ES-I3 (cell line): ENCODE measurements around the gene FMN1.

ENCODE experiments used
- H3K36me3 ChIP-seq: 2 replicates; pipeline ENCODE4 v1.6.1; 2013; ENCODE audit warnings: mild to moderate bottlenecking, low read length, control low read depth, moderate library complexity; ENCODE audit not compliant: insufficient read depth
- H3K4me1 ChIP-seq: 2 replicates; pipeline ENCODE4 v1.6.1; 2013; ENCODE audit warnings: mild to moderate bottlenecking, control low read depth, low read length; ENCODE audit not compliant: insufficient read depth
- H3K9ac ChIP-seq: 2 replicates; pipeline ENCODE4 v1.6.1; 2013; ENCODE audit warnings: low read depth, mild to moderate bottlenecking, low read length, moderate library complexity
- H3K9me3 ChIP-seq: 2 replicates; pipeline ENCODE4 v1.6.1; 2013; ENCODE audit warnings: mild to moderate bottlenecking, low read length, moderate library complexity; ENCODE audit not compliant: control insufficient read depth, insufficient read depth

Gene FMN1

DNA sequence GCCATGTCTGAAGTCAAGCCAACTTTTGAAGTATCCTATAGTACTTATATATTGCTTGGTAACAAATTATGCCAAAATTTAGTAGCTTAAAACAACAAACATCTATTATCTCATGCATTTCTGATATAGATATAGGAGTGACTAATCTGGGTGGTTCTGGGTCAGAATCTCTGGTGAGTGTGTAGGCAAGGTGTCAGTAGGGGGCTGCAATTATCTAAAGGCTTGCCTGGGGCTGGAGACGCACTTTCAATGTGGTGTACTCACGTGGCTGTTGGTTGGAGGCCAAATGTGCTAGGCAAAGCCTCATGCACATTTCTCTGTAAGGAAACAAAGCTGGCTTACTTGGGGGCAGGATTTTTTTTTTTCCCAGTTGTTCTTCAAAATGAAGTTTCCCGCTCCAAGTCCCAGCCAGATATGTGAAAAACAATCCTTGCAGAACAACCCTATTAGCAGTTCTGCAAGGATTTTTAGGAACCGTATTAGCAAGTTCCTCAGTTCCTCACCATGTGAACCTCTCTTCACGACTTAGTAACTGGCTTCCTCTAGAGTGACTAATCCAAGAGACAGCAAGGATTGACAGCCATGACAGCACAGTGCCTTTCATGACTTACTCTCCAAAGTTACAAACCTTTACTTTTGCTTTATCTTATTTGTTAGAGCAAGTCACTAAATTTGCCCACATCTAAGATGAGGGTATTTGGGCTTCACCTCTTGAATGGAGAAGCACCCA, 450.9 kb downstream of the FMN1 start:
- no peaks in the 10 kb centered on the region for H3K4me1 ChIP-seq
- H3K36me3 ChIP-seq = no peaks in the 10 kb centered on the region
- no peak overlapping the region for H3K9ac ChIP-seq
- no peaks in the 10 kb centered on the region; the same call in 1 of the 2 replicates for H3K9me3 ChIP-seq

DNA sequence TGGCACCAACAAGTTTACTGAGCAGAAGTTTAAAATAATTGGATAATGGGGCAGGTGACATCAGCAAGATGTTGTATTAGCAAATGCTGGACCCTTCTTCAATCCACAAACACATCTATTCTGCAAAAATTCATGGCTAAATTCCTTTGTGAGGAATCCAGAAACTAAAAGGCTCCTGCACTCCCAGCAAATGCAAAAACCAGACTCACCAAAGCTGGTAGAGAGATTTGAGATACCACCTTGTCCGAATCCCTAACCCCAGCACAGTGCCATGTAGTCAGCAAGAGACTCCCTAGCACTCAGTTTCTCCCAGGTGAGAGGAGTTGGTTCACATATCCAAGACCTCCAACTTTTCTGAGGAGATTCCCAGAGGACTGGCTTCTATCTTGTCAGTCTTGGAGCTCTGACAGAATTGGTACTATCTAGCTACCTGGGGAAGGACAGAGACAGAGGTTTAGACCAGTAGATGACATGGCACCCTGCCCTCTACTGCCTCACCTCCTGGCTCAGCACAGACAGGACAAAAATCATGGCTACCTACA, 454.9 kb downstream of the FMN1 start:
- no peaks in the 10 kb centered on the region for H3K4me1 ChIP-seq
- no peaks in the 10 kb centered on the region for H3K36me3 ChIP-seq
- no peaks in the 10 kb centered on the region; the same call in 1 of the 2 replicates for H3K9me3 ChIP-seq

DNA sequence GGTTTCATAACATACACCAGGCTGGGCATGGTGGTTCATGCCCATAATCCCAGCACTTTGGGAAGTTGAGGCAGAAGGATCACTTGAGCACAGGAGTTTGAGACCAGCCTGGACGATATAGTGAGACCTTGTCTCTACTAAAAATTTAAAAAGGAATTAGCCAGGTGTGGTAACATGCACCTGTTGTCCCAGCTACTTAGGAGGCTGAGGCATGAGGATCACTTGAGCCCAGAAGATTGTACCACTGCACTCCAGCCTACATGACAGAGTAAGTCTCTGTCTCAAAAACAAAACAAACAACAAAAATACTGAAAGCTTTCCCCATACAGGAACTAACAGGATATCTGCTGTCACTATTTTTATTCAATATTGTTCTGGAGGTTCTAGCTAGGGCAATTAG, 455.8 kb downstream of the FMN1 start:
- Histone ChIP-seq H3K9me3 (no peaks in the 10 kb centered on the region; the same call in 1 of the 2 replicates), H3K36me3 (no peaks in the 10 kb centered on the region), H3K9ac (no peak overlapping the region), H3K4me1 (no peaks in the 10 kb centered on the region)

More for the DNA sequence above, 454.9 kb downstream of the FMN1 start:
- H3K9ac ChIP-seq = no peak overlapping the region

DNA sequence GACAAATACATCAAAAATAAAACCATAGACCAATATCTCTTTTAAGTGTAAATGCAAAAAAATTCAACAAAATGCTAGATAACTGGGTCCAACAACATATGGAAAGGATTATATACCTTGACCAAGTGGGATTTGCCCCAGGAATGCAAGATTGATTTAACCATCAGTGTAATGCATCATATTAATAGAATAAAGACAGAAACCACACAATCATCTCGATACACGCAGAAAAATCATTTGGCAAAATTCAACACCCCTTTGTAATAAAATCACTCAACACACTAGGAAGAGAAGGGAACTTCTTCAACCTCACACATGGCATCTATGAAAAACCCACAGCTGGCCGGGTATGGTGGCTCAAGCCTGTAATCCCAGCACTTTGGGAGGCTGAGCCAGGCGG, 457.2 kb downstream of the FMN1 start:
- no peak overlapping the region for H3K9ac ChIP-seq
- H3K9me3 ChIP-seq = no peaks in the 10 kb centered on the region; the same call in 1 of the 2 replicates
- no peaks in the 10 kb centered on the region for H3K4me1 ChIP-seq
- 0 out of 2 replicates have a peak, but pooled peaks cover 1% of the 10 kb centered on the region for H3K36me3 ChIP-seq

DNA sequence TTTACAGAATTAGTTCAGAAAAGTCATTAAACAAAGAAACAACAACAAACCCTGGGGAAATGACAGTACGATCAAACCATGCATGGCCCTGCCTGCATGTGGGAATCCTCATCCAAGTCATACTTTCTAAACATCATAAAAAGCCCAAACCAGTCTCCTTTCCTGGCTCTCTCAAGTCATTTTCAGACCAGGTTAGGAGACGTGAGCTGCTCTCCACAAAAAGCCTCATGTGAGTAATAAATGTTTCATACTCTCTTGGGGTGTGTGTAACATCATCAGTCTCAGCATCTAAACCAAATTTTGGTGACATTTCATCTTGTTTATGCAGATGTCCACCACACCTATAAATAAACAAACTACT, 457.8 kb downstream of the FMN1 start:
- Histone ChIP-seq H3K9me3 (no peaks in the 10 kb centered on the region; the same call in 1 of the 2 replicates), H3K9ac (no peak overlapping the region), H3K36me3 (0 out of 2 replicates have a peak, but pooled peaks cover 4% of the 10 kb centered on the region), H3K4me1 (no peaks in the 10 kb centered on the region)

DNA sequence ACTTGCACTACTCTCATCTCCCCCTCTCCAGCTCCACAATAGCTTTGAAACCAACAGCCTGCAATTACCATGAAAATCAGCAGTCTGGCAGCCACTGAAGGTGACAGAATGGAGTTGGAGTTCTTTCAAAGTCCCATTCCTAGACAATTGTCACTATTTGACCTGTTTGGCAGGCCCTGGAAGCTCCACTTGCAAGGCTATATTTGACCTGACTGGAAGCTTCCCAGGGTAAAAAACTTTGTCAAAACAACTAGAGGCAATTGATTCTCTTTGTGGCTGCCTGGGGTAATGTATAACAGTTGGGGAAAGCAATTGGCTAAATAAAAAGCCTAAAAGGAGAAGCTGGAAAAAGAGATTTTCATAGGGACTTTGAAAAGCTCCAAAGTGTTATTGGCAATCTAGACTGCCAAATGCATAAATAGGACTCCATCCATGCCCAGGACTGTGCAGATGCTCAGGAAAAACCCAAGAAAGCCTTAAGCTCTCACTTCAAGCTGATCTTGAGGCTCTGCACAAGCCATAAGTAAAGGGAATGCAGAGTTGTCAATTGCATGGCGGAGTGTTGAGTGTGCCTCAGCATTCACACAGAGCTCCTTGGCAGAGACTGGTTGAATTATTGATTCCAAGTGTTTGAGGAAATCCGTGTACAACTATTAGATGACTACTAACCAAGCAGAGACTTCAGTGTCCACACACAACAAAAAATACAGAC, 458.4 kb downstream of the FMN1 start:
- Histone ChIP-seq H3K36me3 (0 out of 2 replicates have a peak, but pooled peaks cover 4% of the 10 kb centered on the region), H3K9ac (no peak overlapping the region), H3K4me1 (peaks cover 3% of the 10 kb centered on the region), H3K9me3 (no peaks in the 10 kb centered on the region; the same call in 1 of the 2 replicates)

DNA sequence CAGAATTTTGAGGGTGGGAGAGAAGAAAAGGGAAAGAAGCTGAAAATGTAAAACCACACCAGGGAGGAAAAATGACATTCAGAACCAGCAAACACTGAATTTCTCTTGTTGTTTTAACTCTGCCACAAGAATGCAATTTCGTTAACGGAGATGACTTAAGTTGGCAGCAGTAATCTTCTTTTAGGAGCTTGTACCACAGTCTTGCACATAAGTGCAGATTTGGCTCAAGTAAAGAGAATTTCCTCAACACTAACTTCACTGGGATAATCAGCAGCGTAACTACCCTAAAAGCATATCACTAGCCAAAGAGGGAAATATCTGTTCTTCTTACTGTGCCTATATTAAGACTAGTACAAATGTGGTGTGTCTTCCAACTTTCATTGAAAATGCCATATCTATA, 461.2 kb downstream of the FMN1 start:
- peaks cover 15% of the 10 kb centered on the region for H3K4me1 ChIP-seq
- H3K9me3 ChIP-seq = no peaks in the 10 kb centered on the region
- H3K9ac ChIP-seq = no peak overlapping the region
- H3K36me3 ChIP-seq = 0 out of 2 replicates have a peak, but pooled peaks cover 4% of the 10 kb centered on the region

DNA sequence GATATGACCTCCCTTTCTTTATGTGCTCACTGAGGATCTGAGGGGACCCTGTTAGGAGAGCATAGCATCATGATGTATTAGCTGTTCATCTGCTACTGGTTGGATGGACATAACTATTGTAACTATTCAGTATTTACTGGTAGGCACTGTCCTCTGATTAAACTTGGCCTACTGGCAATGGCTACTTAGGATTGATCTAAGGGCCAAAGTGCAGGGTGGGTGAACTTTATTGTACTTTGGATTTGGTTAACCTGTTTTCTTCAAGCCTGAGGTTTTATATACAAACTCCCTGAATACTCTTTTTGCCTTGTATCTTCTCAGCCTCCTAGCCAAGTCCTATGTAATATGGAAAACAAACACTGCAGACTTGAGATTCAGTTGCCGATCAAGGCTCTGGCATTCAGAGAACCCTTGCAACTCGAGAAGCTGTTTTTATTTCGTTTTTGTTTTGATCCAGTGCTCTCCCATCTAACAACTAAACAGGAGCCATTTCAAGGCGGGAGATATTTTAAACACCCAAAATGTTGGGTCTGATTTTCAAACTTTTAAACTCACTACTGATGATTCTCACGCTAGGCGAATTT, 461.8 kb downstream of the FMN1 start:
- Histone ChIP-seq H3K36me3 (0 out of 2 replicates have a peak, but pooled peaks cover 4% of the 10 kb centered on the region), H3K4me1 (peaks cover 15% of the 10 kb centered on the region), H3K9me3 (no peaks in the 10 kb centered on the region), H3K9ac (no peak overlapping the region)

DNA sequence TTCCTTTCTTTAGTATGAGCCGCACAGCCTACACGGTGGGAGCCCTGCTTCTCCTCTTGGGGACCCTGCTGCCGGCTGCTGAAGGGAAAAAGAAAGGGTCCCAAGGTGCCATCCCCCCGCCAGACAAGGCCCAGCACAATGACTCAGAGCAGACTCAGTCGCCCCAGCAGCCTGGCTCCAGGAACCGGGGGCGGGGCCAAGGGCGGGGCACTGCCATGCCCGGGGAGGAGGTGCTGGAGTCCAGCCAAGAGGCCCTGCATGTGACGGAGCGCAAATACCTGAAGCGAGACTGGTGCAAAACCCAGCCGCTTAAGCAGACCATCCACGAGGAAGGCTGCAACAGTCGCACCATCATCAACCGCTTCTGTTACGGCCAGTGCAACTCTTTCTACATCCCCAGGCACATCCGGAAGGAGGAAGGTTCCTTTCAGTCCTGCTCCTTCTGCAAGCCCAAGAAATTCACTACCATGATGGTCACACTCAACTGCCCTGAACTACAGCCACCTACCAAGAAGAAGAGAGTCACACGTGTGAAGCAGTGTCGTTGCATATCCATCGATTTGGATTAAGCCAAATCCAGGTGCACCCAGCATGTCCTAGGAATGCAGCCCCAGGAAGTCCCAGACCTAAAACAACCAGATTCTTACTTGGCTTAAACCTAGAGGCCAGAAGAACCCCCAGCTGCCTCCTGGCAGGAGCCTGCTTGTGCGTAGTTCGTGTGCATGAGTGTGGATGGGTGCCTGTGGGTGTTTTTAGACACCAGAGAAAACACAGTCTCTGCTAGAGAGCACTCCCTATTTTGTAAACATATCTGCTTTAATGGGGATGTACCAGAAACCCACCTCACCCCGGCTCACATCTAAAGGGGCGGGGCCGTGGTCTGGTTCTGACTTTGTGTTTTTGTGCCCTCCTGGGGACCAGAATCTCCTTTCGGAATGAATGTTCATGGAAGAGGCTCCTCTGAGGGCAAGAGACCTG, 463.5 kb downstream of the FMN1 start:
- Histone ChIP-seq H3K36me3 (0 out of 2 replicates have a peak, but pooled peaks cover 4% of the 10 kb centered on the region), H3K4me1 (peaks cover 15% of the 10 kb centered on the region), H3K9ac (no peak overlapping the region; the same call in 1 of the 2 replicates), H3K9me3 (no peaks in the 10 kb centered on the region)

DNA sequence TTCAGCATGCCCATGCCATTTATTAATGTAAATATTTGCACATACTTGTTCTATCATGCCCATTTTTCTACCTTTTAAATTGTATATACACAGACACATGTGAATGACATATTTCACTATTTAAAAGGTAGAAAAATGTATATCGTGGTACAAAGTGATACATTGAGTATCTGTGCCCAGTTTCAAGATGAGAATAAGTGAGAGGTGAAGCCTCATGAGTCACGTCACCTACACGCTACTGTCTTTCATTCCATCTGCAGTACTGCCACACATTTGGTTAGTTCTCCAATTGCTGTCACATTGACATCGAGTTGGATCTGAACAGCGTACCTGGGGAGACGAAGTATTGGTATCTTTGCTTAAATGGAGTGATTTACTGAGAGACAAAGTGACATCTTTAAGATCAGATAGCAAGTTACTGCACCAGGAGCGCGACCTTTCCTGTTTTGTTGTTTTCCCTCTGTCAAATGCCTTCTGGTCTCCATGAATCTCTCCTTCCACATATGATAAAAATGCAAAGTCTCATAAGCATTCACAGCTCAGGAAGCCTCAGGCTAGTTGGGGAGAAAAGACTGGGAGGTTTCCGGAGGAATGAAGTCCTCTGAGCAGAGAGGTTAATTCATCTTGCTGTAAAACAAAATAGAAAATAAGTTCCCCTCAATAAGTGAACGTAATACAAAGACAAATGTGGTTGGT, 464.7 kb downstream of the FMN1 start:
- Histone ChIP-seq H3K4me1 (peaks cover 15% of the 10 kb centered on the region), H3K9me3 (no peaks in the 10 kb centered on the region), H3K9ac (no peak overlapping the region), H3K36me3 (0 out of 2 replicates have a peak, but pooled peaks cover 4% of the 10 kb centered on the region)

DNA sequence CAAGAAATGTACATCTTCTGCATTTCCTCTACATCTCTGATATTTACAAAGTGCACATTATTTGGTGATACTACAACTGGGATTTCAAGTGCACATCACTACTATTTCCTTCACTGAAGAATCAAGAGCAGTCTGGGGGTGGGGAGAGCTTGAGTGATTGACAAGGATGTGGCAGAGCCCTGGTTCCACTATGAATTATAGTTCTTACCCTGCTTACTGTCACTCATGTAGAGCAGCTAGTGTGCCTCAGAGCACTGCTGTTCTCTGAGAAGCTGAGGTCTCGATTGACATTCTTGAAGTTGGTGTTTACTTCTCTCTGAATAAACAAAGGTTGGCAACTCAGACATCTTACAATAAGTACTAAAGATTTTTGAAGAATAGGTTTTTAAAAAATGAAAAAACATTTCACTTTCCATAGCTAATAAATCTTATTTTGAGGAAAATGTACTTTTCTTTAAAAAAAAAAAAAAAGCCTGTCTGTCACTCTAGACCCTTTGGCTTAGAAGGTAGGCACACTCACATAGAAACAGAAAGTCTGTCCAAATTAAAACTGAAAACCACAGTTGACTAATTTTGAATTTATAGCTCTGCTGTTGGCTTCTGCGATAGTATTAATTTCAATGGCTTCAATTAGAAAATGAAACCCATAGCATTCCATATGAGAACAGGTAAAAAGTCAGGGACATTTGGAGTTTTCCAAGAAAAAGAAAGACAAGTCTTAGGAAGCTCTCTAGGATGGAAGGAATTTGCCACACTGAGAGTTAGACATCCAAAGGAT, 471.2 kb downstream of the FMN1 start:
- Histone ChIP-seq H3K36me3 (no peaks in the 10 kb centered on the region), H3K9ac (no peak overlapping the region), H3K4me1 (no peaks in the 10 kb centered on the region; the same call in 1 of the 2 replicates), H3K9me3 (no peaks in the 10 kb centered on the region)

DNA sequence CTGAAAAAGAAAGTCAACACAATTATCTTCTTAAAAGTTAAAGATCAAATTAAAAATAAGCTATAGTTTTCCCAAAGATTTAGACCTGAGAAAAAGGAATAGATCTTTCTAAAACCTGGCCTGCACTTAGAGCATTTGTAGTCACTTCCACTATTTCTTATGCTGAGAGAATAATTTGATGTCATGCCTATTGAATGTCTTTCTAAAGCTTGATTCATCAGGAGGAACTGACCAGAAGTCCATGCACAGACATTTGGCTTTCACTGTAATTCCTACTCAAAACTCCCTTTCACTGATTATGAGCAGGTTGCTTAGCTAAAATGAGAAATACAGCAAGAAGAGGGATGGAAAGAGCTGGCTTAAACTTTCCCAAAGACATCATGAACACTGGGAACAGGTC, 472.4 kb downstream of the FMN1 start:
- Histone ChIP-seq H3K9ac (no peak overlapping the region), H3K4me1 (no peaks in the 10 kb centered on the region; the same call in 1 of the 2 replicates), H3K36me3 (no peaks in the 10 kb centered on the region), H3K9me3 (no peaks in the 10 kb centered on the region)
